T1000 (cell line): ENCODE data around the gene FNDC3A.

Experiments
- DNase-seq: peaks from one replicate; lab custom pipeline; 2025; ENCODE audit warnings: mixed read lengths; lab: John Stamatoyannopoulos, UW

The FNDC3A gene

GRCh38 chr13:49258089-49258796, 282.5 kb downstream of the FNDC3A start:
- DNase-seq: no peak
